Erythroblast (primary cell): ENCODE measurements around the gene SRGAP3.
A peak's percentile ranks its signal among the peaks of the same experiment; 100 is the strongest.

Experiments
- DNase-seq, 2 experiments: peaks; one replicate each; lab custom pipeline; 2025; lab: John Stamatoyannopoulos, UW
- GATA1 ChIP-seq: IDR thresholded peaks from 2 replicates; pipeline ENCODE4 v1.6.1; 2011; ENCODE audit warnings: low read depth, mild to moderate bottlenecking, control low read depth, low read length, moderate library complexity
- POLR2A ChIP-seq: IDR thresholded peaks from 2 replicates; pipeline ENCODE4 v1.6.1; 2011; ENCODE audit warnings: mild to moderate bottlenecking, low read length

Gene SRGAP3

DNA sequence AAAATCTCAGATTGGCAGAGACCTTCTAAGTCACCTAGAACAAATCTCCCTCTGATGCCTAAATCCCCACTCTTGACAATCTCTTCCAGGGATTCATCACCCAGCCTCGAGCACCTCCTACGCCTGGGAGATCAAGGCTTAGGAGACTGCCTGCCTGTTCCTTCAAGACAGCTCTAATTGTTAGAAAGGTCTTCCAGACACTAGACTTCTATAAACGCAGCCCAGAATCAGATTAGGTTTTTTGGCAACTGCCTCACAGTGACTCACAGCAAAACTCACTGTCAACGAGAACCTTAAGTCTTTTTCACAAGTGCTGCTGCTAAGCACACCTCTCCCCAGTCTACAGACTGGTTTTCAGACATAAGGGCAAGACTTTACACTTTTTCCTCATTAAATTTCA lies 23.1 kb downstream of the SRGAP3 start:
- DNase-seq: peak in 1 of 2 experiments; percentile 23
- TF ChIP-seq POLR2A: no peak
- TF ChIP-seq GATA1: no peak

DNA sequence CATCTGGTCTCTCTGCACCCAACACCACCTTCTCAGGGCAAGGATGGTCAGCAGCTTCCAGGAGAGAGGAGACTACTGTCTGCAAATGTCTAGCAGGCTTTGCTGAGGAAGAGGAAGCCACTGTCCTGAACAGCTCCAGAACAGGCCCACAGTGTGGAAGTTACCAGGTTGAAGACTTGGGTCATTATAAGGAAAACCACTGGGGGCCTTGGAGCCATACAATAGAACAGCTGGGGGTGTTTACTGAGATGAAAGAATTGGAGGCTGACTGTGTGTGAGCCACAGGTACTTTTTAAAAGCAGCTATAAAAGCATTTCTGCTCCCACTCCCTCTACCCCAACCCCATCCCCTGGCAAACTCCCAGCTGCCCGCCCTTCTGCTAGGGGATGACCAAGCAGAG lies 24.2 kb downstream of the SRGAP3 start:
- DNase-seq: no peak
- no peak for TF ChIP-seq POLR2A
- TF ChIP-seq GATA1: no peak

DNA sequence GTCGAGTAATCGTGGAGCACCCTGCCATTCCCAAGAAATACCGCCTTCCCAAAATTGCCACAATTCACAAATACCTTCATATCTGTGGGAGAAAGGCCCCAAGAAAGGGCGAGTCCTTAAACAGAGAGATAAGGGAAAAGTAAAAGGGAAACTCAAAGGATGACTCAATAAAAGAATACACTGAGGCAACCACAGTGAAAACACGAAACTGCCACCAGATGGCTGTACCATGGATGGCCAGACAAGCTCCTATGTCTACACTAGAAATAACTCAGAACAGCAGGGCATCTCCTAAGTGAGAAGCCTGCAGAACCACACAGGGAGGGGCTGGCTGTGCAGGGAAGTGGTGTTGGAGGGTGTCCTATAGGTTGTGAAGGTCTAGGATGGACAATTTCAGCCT lies 25.0 kb downstream of the SRGAP3 start:
- TF ChIP-seq POLR2A: no peak
- TF ChIP-seq GATA1: no peak
- peak; percentile 10 to 55 for DNase-seq

DNA sequence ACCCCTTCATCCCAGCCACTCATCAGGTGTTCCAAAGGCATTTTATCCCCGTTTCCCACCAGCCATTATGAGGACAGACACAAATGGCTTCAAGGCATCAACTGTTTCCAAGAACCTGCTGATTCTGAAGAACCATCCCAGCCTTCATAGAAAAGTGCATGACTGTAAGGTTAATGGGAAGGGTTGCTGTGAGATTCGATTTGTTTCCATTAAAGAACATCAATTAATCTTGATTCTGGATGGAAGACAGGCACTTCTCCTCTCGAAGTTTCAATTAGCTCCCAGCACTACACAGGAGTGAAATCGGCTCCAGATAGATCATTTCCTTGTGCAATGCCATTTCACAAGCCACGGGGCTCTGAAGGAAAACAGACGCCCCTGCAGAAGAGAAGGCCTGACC lies 25.8 kb downstream of the SRGAP3 start:
- no peak for TF ChIP-seq POLR2A
- no peak for TF ChIP-seq GATA1
- DNase-seq: no peak

DNA sequence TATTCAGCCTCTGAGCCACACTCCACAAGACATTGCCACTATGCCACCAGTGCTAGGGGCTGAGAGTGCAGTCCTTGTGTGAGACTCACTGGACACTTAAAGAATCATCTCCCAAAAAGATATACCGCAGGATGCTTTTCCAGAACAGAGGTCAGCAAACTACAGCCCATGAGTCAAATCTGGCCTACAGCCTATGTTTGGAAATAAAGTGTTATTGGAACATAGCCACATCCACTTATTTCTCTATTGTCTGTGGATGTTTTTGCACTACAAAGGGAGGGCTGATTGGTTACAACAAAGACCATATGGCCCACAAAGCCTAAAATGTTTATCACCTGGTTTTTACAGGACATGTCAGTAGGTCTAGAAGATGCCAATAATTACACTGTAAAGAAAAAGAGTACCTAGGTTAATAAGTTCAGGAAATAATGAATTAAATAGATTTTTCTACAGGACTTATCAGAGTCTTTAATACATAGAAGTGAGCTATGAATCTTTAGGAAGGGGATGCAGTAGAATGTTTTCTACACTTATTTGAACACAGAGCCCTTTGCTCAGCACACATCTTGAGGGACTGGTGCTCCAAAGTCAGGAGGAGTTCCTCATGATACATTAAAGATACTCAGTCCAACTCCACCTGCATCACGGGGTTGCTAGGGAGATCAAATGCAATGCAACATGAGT lies 26.3 kb downstream of the SRGAP3 start:
- TF ChIP-seq GATA1 (no peak), POLR2A (no peak)
- no peak for DNase-seq

DNA sequence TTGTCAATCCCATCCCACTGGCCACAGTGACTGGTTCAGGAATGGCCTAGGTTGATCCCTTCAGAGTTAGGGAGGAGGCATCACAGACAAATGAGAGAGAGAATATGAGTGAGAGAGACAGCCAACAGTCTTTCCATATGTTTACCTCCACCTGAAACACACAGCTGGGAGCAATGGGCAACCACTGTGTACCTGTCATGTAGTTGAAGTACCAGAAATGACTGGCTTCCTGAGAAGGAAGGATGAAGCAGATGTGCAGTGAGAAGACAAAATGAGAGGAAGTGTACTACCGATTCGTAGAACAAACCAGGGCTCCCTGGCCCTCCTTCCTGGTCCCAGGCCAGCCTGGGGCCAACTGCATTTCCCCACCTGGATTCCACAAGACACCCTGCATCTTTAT lies 27.4 kb downstream of the SRGAP3 start:
- TF ChIP-seq POLR2A (no peak), GATA1 (no peak)
- DNase-seq: no peak

DNA sequence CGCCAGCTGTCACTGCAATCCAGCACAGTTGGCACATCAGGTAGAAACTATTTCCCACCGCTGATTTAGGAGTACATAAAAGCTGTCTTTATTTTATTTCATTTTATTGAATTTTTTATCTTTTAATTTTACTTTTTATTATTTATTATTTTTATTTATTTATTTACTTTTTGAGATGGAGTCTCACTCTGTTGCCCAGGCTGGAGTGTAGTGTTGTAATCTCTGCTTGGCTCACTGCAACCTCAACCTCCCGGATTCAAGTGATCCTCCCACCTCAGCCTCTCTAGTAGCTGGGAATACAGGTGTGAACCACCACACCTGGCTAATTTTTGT lies 31.0 kb downstream of the SRGAP3 start:
- no peak for TF ChIP-seq GATA1
- TF ChIP-seq POLR2A: no peak
- no peak for DNase-seq

DNA sequence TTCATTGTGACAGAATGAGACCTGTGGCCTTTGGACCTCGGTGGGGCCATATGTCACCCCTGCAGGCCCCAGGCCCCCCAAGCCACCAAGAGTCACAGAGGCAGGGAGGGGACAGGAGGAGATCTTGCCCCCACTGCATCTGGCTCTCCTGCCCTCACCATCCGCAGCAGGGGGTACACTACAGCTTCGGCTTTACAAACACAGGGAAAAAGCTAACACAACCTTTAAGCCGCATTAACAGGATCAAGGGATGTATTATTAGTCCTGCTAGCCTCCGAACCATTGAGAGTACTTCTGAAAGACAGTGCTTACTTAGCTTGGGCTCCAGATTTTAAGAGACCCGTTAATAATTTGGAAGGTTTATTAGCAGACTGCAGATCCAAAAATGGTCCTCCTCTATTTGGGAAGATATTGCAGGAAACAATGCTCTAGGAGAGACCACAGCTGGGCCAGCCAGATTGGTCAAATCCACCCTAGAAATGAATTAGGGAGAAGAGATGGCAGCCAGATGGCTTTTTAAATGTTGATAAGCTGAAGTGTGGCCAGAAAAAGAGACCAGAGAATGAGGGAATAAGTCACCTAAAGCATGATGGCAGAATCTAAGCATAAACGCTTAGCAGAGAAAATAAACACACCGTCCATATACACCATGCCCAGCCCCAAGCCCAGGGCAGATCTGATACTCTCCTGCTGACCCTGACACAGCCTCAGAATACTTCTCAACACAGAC lies 31.5 kb downstream of the SRGAP3 start:
- no peak for TF ChIP-seq GATA1
- no peak for TF ChIP-seq POLR2A
- DNase-seq: no peak

DNA sequence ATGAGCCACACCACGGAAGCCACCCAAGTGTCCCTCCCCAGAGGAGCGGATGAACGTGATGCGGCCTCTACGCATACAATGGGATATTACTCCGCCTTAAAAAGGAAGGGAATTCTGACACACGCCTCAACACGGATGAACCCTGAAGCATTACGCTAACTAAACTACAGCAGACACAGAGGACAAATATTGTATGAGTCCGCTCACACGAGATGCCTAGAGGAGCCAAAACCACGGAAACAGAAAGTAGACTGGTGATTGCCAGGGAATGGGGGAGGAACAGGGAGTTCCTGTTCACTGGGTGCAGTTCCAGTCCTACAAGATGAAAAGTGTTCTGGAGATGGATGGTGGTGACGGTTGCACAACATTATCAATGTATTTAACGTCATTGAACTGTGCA lies 32.7 kb downstream of the SRGAP3 start:
- no peak for DNase-seq
- no peak for TF ChIP-seq POLR2A
- no peak for TF ChIP-seq GATA1

DNA sequence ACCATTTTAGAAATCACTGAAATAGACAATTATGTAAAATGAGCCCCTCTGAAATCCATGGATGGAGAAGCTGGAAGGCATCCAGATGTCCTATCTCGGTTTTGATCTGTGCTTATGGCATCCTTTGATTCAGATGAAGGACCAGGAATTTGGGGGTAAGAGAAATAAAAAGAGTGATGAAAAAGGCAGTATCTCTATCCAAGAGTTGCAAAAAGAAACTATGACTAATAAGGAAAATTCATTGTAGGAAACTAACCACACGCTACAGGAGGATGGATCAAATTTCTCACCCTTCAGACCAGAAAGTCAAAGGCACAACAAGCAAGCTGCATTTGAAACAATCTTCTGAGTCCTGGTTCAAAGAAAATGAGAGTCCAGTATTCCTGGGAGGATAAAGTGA lies 34.8 kb downstream of the SRGAP3 start:
- TF ChIP-seq GATA1: no peak
- no peak for TF ChIP-seq POLR2A
- DNase-seq: no peak

DNA sequence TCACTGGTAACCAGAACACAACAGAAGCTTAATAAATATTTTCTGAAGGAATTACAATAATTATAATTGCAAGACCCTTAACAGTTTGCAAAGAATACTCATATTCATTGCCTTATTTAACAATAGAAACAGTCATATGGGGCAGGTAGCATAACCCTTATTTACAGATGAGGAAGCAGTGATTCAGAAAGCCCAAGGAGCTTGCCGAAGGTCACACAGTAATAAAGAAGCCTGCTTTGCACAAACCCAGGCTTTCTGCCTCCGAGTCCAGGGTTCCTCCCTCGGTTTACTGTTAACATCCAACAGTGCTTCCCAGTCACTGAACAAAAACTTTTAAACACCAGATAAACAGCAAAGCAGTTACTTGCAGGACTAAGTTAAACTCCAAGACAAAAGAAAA lies 35.3 kb downstream of the SRGAP3 start:
- TF ChIP-seq GATA1 (no peak), POLR2A (no peak)
- DNase-seq: no peak

DNA sequence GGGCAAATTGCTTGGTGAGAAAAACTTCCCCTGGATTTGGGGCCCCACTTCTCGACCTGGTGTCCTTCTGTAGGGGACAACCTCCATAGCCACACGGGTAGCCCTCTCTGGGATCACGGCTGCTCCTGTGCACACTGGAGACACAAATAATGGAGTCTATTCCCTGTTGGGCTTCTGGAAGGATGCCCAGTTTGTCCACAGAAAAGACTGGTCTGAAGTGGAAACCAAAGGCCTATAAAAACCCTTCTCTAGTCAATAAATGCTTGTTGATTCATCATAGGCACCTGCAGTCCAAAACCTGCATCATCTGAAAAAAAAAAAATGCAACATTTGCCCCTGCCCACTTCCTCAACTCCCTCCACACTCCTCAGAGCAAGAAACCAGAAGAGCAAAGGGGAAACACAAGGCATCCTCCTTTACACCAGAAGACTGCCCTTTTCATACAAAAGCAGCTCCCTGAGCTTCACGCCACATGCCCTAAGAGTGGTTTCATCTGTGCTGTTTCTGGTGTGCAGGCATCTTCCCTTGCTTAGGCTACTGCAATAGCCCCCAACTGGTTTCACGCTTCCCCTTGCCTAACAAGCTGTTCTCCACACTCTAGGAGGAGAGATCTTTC lies 36.3 kb downstream of the SRGAP3 start:
- TF ChIP-seq GATA1: no peak
- no peak for TF ChIP-seq POLR2A
- no peak for DNase-seq

DNA sequence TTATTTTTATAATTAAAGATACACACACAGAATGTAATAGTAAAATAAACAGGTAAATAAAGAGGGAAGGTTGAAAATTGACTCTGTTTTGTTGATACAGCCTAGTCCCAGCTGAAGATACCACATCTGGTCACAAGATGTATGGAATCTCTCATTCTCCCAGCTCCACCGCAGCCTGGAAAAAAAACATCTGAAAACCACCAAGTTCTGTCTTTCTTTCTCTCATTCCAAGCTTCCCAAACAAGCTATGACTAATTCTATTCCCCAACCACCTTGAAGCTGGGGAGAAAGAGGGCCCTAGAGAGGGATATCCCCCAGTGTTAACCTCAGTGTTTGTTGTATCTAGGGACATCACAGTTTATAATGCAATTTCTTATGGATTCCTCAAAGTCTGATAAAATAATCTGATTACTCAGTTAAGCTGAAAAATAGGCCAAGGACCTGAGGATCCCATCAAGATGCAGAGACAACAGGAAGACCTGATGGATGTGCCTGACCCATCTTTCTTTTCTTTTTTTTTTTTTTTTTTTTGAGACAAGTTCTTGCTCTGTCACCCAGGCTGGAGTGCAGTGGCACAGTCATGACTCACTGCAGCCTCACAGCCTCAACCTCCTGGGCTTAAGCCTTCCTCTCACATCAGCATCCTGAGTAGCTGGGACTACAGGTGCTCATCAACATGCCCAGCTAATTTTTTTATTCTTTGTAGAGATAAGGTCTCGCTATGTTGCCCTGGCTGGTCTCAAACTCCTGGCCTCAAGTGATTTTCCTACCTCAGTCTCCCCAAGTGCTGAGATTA lies 38.1 kb downstream of the SRGAP3 start:
- no peak for DNase-seq
- TF ChIP-seq POLR2A (no peak), GATA1 (no peak)

DNA sequence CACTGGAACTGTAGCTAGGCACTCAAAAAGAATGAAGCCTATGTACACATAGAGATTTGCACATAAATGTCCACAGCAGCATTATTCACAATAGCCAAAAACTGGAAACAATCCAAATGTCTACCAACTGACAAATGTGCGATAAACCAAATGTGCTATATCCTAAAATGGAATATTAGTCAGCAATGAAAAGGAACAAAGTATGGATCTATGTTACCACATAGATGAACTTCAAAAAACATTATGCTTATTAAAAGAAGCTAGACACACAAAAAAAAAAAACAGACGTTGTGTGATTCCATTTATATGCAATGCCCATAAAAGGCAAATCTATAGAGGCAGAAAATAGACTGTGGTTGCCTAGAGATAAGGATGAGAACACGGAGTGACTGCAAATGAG lies 39.7 kb downstream of the SRGAP3 start:
- DNase-seq: no peak
- TF ChIP-seq POLR2A: no peak
- TF ChIP-seq GATA1: no peak
